Posterior cingulate gyrus (tissue), 11 donors: ENCODE data around the gene MATK.

Experiments
- DNase-seq, 10 donors: peaks; one replicate each; pipeline versions ENCODE4 v3.0.0 to v3.0.0-alpha.2; 2020 to 2021; ENCODE audit warnings: mixed read lengths in 3 of 10
- intact Hi-C: fragments of 100-400 bp; cut with DNase I; formaldehyde crosslinking; loops from one replicate; pipeline ENCODE4 v1.15.1; 2023

Gene MATK

GRCh38 chr19:3785938-3786824 lies at the start of gene MATK:
Gene MATK, minus strand, starts transcription at chr19:3786381. Its CDS starts 1,246 bp downstream, at chr19:3785135.
- intact Hi-C loops = no loop called here

GRCh38 chr19:3835055-3835435 lies 48.9 kb upstream of the MATK start:
- intact Hi-C loops = no loop called here
- DNase-seq = no peak

More at GRCh38 chr19:3785938-3786824, at the start of gene MATK:
- DNase-seq = no peak

DNA sequence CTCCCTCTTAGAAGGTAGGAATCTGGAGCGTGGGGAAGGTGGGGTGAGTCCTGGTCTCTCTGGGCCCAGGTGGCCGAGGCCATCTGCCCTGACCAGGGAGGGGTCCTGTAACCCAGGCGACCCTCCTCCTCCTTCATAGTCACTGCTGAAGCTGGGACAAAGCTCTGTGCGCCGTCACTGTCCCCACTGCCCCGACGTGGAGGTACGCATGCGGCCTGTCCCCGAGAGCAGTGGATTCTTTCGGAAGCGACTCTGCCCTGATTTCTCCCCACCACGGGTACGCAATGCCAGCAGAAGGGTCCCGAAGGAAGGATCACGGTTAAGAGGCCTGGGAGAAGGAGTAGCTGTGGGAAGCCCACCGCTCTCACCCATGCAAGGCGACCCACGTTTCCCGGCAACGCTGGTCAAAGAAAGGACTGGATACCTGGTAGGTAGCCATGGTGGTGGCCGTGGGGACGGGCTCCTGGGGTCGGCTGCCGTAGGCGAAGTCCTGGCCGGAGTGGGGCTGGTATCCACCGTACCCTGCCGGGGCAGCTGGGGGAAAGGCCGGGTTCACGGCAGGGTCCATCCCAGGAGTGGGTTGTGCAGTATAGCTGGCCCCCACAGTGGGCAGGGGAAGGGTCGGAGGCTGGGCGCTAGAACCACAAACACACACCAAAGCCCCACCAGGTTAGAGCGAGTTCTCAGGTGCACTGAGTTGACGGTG lies 48.3 kb upstream of the MATK start:
- peak in 1 of 10 donors; percentile 70 for DNase-seq
- intact Hi-C loops = no loop called here

DNA sequence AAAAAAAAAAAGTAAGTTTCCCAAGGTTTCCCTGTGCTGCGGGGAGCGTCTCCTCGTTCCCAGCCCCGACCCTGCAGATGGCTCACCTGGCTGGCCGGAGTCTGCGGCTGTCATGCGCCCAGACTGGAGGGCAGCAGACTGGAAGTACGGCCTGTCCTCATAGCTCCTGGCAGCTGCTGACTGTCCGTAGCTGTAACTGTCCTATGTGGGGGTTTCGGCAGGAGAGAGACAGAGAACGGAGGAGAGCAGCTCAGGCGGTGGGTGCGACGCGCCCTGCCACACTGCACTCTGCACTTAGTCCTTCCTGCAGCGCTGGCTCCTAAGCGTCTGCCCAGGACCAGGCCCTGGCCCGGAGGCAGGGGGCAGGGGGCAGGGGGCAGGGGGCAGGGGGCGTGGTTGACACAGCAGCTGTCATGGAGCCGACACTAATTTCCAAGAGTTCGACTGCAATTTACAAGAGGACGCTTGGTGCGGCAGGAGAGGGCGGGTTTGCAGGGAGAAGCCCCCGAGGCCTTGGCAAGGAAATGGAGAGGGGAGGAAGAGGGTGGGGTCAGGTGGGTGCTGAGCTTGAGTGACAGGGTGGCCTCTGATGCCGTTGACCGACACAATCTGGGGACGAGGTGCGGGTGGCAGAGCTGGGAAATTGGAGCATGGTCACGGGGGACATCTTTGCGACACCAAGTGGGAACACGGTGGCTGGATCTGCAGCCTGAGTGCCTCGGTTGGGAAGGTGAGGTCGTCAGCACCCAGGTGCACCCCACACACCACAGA lies 47.6 kb upstream of the MATK start:
- intact Hi-C loops = no loop called here

DNA sequence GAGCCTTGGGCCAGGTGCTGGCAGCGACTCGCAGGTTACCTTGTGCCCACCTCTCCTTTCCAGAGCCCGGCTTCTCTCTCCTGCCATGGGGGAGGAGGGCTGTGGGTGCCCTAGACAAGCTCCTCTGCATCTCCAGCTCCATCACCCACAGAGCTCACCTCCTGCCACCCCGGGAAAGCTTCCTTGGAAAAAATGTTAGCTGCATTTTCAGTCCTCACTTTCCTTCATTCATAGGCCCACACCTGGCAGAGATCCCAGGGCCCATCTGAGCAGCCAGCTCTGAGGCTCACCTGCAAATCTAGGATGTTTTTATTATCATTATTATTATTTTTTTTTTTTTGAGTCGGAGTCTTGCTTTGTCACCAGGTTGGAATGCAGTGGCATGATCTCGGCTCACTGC lies 45.8 kb upstream of the MATK start:
- intact Hi-C loops = no loop called here
- no peak for DNase-seq

More for the DNA sequence above, 47.6 kb upstream of the MATK start:
- peak in 1 of 10 donors; percentile 48 for DNase-seq

- no peak for DNase-seq
- intact Hi-C loops = no loop called here
Measured at GRCh38 chr19:3831601-3832000, 45.4 kb upstream of the MATK start.

DNA sequence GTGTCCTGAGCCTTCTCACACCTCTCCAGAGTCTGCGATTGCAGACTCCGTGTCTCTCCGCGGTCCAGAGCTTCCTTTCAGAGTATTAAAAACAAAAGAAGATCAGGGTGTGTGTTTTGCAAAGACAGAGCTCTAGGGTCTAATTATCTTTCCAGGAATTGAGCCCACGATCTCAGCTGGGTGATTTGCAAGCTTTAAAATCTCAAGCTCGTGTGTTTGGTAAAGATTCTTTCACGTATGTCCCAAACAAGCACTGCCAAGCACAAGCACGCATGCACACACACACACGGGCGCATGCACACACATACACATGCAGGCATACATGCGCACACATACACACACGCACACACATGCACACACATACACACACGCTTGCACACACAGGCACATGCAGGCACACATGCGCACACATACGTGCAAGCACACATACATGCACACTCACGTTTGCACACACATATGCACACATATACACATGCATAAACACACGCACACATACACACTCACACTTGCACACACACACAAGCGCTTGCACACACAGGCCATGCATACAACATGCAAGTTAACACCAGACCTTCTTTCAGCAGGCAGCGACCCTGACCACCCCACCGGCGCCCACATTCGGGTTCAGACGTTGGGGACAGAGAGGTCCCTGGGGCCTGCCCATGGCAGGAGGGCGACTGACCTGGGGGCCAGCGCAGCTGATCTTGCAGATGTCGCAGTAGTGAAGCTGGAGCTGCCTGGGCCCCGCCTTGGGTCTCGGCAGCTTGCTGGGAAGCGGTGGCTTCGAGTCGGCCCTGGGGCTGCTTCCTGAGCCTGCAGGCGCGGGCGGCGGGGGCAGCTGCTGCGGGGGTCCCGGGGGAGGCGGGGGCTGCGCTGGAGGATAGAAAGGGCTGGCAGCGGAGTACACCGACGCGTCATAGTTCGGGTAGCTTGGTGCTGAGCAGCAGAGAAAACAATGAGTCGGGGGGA lies 44.7 kb upstream of the MATK start:
- intact Hi-C loops = no loop called here
- DNase-seq = no peak

GRCh38 chr19:3827306-3827705 lies 41.1 kb upstream of the MATK start:
- DNase-seq = no peak
- intact Hi-C loops = no loop called here

- DNase-seq = no peak
- intact Hi-C loops = no loop called here
Measured at GRCh38 chr19:3826163-3826562, 40.0 kb upstream of the MATK start.

- DNase-seq = no peak
- intact Hi-C loops = no loop called here
Measured at GRCh38 chr19:3825286-3825956, 39.2 kb upstream of the MATK start.

- intact Hi-C loops = no loop called here
- DNase-seq = no peak
Measured at GRCh38 chr19:3823350-3823713, 37.2 kb upstream of the MATK start.

DNA sequence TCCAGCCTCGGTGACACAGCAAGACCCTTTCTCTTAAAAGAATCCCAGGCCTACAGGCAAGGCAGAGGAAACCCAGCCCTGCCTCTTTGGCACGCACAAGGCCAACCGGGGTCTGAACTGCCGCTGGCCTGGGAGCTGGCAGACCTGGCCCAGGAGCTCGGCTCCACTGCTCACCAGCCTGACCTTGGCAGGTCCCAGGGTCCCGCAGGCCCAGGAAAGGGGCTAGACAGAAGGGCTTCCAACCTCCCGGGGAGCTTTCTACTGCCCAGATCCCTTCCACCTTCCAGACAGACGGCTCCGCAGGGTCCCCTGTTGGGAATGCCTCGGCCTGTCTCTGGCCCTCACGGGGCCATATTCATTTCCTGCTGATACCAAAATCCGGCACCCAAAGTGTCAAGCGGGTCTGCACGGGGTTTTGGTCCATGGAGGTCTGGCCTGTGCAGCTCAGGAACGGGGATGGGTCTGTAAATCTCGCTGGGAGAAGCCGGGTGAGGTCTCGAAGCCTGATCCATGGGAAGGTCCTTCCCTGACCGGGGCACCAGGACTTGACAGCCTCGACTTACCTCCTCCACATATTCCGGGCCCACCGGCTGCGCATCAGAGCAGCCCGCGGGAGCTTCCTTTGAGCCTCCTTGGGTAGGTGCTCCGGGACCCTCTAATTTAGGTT lies 36.6 kb upstream of the MATK start:
- intact Hi-C loops = no loop called here
- DNase-seq = no peak

DNA sequence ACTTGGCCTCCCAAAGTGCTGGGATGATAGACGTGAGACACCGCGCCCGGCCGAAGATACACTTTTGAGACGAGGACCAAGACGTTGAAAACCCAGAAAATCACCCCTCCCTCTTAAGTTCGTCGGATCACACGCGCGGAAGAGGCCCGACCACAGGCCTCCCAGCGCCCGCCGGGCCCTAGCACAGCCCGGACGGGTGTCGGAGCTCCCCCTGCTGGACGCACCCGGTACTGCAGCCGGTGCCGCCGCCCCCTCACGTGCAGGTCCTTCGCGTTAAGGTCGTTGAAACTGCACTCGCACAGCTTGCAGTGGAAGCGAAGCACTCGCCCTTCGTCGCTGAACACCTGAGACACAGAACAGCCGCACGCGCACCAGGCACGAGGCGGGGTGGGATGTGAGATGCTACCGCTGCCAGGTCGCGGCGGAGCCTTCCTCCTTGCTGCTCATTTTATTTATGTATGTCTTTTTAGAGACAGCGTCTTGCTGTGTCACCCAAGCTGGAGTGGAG lies 35.7 kb upstream of the MATK start:
- peak in 4 of 10 donors; percentile 40 to 61 (median 51) for DNase-seq

GRCh38 chr19:3821156-3821555 lies 35.0 kb upstream of the MATK start:
- intact Hi-C loops = no loop called here
- no peak for DNase-seq

More for the DNA sequence above, 35.7 kb upstream of the MATK start:
- intact Hi-C loops = no loop called here

- DNase-seq = no peak
- intact Hi-C loops = no loop called here
Measured at GRCh38 chr19:3819989-3820388, 33.8 kb upstream of the MATK start.

- intact Hi-C loops = no loop called here
- DNase-seq = peak in 1 of 10 donors; percentile 70
Measured at GRCh38 chr19:3818918-3819317, 32.7 kb upstream of the MATK start.

GRCh38 chr19:3818466-3818865 lies 32.3 kb upstream of the MATK start:
- DNase-seq = no peak
- intact Hi-C loops = no loop called here

- intact Hi-C loops = no loop called here
- no peak for DNase-seq
Measured at GRCh38 chr19:3817761-3818160, 31.6 kb upstream of the MATK start.
